T-helper 2 cell treated with Interferon-gamma antibody and Interleukin-4, amounts not matched to agents 100 ng/mL and 5 ng/mL, for 36 hours (primary cell): ENCODE data around the gene COL1A2. TPM values are rescaled to one million over a fixed set of nuclear protein-coding genes. Genes with fewer than 3 reads are reported as not detected.

Source experiments
- intact Hi-C: fragments of 100-400 bp; cut with micrococcal nuclease; formaldehyde crosslinking; loops from one replicate; pipeline ENCODE4 v1.15.1; 2023
- total RNA-seq: library from RNA; stranded (reverse); gene quantifications from 2 replicates; pipeline ENCODE4 v1.2.3, GENCODE V29; 2022

The COL1A2 gene
- total RNA-seq, 1 donor from 2014 or later = 0.25 TPM

DNA sequence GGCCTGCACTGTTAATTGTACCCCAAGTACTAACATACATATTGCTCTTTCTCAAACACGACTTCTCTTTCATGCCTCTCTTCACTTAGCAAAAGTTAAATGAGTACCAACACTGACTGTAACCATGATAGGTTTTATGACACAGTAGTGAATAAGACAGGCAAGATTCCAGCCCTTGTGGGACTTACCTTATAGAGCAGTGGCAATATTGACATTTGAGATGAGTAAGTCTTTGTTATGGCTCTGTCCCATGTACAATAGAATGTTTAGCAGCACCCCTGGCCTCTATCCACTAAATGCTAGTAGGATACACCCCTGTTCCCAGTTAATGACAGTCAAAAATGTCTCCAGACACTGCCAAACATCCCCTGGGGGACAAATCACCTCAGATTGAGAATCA lies 11.9 kb upstream of the COL1A2 start:
- intact Hi-C loops = no loop called here

DNA sequence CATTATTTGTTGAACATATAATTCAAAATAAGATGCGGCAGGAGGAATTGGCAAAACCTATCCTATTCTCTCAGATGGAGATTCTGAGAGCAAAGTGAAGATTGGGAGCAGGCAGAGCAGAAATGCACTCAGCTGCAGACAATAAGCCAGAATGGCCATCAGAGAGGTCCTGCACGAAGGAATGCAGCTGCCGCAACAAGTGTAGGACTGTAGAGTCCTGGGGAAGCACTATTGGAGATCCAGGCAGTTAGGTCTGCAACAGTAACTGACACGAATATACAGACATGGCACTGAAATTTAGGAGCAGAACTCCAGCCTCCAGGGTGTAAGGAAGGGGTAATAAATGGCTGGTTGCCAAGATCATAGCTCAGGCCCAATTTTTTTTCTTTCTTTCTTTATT lies 10.4 kb upstream of the COL1A2 start:
- intact Hi-C loops = no loop called here

- intact Hi-C loops = no loop called here
Observed at GRCh38 chr7:94386416-94386815, 8.3 kb upstream of the COL1A2 start.

DNA sequence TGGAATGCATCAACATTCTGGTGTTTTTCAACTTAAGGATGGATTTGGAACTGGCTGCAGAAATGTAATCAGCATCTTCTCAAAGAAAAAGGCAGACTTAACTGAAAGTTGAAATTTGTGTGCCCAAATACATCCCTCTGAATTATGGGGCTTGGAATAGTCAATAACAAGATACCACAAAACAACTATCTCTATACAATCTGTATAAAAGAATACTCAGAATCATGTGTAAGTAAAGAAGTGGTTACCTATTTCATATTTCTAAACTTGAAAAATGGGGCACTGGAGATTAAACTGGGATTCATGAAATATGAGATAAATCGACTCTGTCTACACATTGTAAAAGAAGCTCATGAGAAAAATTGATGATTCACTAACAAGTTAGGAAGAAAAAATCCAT lies 6.2 kb upstream of the COL1A2 start:
- intact Hi-C loops = no loop called here

DNA sequence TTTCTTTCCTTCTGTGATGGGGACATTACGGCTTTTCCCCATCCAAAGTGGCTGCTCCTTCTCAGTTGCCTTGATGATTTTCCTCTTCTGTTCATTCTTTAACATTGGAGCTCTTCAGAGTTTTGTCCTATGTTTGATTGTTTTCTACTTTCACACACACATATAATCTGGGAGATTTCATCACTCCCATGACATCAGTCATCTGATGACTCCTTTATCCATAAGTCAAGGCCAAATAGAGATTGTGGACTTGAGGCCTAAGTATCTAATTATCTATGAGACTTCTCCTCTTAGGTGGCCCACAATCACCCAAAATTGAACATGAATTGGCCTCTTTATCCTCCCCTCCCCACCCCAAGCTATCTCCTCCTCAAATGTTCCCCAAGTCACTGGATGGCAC lies 5.3 kb upstream of the COL1A2 start:
- intact Hi-C loops = no loop called here

DNA sequence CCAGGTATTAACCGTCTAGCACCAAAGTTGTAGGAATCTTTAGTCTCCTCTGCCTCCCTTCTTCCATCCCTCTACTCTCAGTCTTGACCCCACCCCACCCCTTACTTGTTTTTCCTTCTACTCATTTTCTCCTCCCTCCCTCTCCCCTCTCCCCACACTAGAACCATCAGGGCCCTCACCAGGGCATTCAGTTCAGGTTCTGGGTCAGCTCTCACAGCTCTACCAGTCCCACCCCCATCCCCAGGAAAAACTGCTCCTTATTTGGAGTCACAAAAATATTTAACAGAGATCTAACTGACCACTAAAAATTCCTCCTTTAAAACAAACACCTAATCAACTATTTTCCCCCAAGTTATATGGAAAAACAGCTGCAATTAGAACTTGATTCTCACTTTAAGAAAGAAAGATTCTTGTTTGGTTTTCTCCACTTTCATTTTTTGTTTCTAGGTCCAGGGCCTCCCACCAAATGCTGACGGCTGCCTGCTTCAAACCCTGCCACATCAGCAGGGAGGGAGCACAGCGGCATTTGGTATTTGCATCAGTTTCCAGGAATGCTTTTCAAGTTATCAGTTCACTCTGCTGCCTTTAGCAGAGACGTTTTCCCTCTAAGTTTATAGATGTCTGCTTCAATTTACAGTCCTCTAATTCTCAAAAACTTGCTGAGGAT lies 2.8 kb upstream of the COL1A2 start:
- intact Hi-C loops = loop anchor here (1.0 to 10.0 kb wide), 5 partner anchors 115 to 1160 kb away; partner anchors contain the start of genes BET1 and VPS50

DNA sequence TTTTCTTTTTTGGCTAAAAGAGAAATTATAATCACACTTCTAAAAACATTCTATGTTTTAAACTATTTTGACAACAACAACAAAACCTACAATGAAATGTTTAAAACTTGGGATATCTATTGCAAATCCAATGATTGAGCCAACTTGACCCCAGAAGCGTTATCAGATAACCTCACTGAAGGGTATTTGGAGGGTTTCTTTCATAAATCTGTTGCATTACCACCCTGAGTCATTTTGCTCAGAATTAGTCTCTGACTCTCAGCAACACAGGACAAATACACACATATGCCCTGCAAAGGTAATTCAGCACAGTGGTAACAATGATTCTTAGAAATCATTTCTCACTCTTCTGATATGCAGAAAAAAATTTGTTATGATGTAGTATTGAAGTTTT lies 2.3 kb upstream of the COL1A2 start:
- intact Hi-C loops = loop anchor here (1.0 to 10.0 kb wide), 5 partner anchors 115 to 1160 kb away; partner anchors contain the start of genes BET1 and VPS50

DNA sequence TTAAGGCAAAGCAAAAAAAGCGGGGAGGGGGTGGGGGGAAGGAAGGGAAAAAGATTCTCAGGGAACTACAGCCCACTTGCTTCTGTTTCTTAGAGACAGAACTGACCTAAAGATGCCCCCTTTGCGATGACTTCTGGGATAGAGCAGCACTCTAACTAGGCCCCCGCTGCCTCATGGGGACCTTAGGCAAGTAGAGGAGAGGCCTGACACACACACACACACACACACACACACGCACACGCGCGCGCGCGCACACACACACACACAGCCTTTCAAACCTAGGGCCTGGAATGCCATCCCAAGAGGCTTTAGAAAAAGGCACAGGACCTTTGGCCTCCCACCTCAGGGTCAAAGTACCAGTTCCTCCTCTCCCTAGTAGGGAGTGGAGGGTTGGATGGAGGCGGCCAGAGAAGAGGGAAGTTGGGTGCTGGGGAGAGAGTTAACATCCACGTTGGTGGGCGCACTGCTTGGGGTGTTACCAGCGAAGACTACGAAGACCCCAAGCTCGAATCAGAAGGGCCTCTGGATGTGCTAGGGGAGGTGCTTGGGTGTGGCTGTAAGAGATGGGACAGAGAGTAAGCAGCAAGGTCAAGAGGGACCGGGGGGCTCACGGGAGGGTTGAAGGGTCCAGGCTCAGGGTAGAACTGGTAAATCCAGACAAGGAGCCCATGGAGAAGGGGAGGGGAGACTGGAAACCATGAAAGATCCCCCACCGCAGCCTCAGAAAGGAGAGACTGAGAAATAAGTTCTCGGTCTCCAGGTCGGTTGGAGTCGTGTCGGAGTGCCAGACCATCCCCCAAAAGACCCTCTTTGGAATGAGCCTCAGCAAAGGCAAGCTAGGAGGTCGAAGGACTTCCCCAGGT lies 1.2 kb upstream of the COL1A2 start:
- intact Hi-C loops = loop anchor here (2.0 to 10.0 kb wide), 5 partner anchors 116 to 1161 kb away; partner anchors contain the start of gene VPS50

DNA sequence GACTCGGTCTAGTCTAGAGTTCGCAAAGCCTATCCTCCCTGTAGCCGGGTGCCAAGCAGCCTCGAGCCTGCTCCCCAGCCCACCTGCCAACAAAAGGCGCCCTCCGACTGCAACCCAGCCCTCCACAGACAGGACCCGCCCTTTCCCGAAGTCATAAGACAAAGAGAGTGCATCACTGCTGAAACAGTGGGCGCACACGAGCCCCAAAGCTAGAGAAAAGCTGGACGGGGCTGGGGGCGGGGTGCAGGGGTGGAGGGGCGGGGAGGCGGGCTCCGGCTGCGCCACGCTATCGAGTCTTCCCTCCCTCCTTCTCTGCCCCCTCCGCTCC lies 622 bp upstream of the COL1A2 start:
- intact Hi-C loops = loop anchor here (2.0 to 10.0 kb wide), 5 partner anchors 117 to 1162 kb away; partner anchors contain the start of gene VPS50

- intact Hi-C loops = loop anchor here (1.0 to 10.0 kb wide), 9 partner anchors 117 to 1148 kb away; no protein-coding TSS in a partner anchor
Observed at GRCh38 chr7:94395141-94396036, 694 bp downstream of the COL1A2 start.

- intact Hi-C loops = loop anchor here (5.0 to 10.0 kb wide), 4 partner anchors 116 to 1149 kb away; no protein-coding TSS in a partner anchor
Observed at GRCh38 chr7:94396037-94396431, 1.3 kb downstream of the COL1A2 start.

DNA sequence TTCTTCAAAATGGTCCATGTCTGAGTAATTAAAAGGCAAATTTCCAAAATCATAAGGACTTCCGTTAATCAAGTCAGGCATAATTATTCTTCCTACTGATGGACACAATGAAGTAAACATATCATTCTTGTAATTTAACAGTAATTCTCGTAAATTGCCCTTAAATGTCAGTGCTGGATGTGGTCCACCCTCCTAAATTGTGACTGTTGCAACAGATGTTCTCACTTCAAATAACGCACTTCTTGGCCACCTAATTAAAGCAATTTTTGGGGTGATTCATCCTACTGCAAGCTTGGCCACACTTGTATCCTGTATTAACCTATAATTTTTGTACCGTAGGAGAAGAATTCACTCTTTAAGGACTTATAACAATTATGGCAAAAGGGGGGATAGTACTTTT lies 1.9 kb downstream of the COL1A2 start:
- intact Hi-C loops = loop anchor here (5.0 to 10.0 kb wide), 4 partner anchors 116 to 1149 kb away; no protein-coding TSS in a partner anchor

- intact Hi-C loops = loop anchor here (5.0 to 10.0 kb wide), 4 partner anchors 115 to 1150 kb away; no protein-coding TSS in a partner anchor
Observed at GRCh38 chr7:94397722-94398121, 3.0 kb downstream of the COL1A2 start.

DNA sequence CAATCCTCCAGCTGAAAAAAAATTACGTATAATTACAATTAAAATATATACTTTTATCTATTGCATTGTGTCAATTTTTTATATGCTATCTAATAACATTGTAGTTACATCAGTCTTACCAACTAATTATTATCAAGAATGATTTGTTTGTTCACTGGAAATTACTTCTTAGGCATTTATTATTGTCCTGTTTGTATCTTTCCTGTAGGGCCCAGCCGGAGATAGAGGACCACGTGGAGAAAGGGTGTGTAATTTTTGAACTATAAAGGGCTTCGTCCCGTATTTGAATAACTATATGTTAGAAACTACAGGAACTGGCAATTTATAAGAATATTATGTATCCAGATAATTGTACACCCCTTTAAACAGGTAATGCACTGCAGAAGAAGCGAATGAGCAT lies 4.1 kb downstream of the COL1A2 start:
- intact Hi-C loops = loop anchor here (5.0 to 10.0 kb wide), 4 partner anchors 113 to 1152 kb away; no protein-coding TSS in a partner anchor

GRCh38 chr7:94400022-94400421 lies 5.3 kb downstream of the COL1A2 start:
- intact Hi-C loops = no loop called here

DNA sequence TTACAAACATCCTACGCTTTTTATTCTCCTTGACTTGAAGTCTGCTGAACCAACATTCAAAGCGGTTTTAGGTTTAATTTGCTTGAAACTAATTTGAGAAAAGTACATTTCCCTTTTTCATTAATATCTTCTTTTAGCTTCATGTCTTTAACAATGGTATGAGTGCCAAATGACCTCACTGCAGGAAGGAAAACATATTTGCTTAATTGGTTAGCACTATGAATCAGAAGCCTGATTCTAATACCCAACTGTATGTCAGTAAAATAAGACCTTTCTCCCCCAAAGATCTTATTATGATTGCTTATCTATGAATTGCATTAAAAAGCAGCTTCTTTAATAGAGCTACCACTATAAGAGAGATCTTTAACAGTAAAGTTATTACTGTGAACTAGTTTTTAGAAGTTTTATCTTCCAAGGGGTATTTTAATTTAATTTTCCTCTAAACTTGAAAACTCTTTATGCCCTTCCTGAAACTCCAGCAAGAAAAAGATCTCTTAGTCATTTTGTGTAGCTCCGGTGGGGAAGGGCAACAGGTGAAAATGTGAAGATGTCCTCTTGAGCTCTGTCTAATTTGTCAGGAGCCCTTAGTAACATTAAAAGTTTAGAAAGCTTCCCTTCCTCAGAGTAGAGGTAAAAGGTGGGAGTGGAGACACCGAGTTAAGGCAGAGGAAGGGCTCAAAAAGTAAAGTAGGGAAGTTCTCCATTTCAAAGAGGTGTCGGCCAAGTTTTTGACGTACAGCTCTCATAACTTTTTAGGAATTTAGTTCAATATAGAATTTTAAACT lies 6.1 kb downstream of the COL1A2 start:
- intact Hi-C loops = no loop called here

- intact Hi-C loops = no loop called here
Observed at GRCh38 chr7:94401428-94401814, 6.7 kb downstream of the COL1A2 start.

- intact Hi-C loops = no loop called here
Observed at GRCh38 chr7:94403546-94403945, 8.9 kb downstream of the COL1A2 start.

- intact Hi-C loops = no loop called here
Observed at GRCh38 chr7:94405506-94405905, 10.8 kb downstream of the COL1A2 start.

GRCh38 chr7:94406696-94407095 lies 12.0 kb downstream of the COL1A2 start:
- intact Hi-C loops = no loop called here
